GM18517 (cell line): ENCODE measurements around the gene SLC36A3.
"Not testable (repeated sequence)": the region's sequence is repeated elsewhere in the genome, so short reads cannot be mapped to it uniquely, and the experiment has no call there.

Experiments used
- ATAC-seq: cut with Tn5 transposase; IDR thresholded peaks from one replicate; pipeline ENCODE4 v1.9.1; 2021; ENCODE audit warnings: mild to moderate bottlenecking, moderate library complexity; ENCODE audit not compliant: unreplicated experiment

Gene SLC36A3

GRCh38 chr5:151262532-151262931, 41.0 kb downstream of the SLC36A3 start:
- ATAC-seq = no peak

- ATAC-seq = no peak
Measured at GRCh38 chr5:151259931-151260330, 43.6 kb downstream of the SLC36A3 start.

- ATAC-seq = no peak
Measured at GRCh38 chr5:151258816-151259215, 44.8 kb downstream of the SLC36A3 start.

GRCh38 chr5:151258201-151258611, 45.4 kb downstream of the SLC36A3 start:
- ATAC-seq = no peak

GRCh38 chr5:151257731-151258181, 45.8 kb downstream of the SLC36A3 start:
- ATAC-seq = peak; percentile 39

GRCh38 chr5:151255621-151256286, 47.8 kb downstream of the SLC36A3 start:
- peak; percentile 50 for ATAC-seq

GRCh38 chr5:151254990-151255389, 48.6 kb downstream of the SLC36A3 start:
- ATAC-seq = not testable (repeated sequence)

- no peak for ATAC-seq
Measured at GRCh38 chr5:151254556-151254955, 49.0 kb downstream of the SLC36A3 start.

GRCh38 chr5:151253605-151253950, 50.0 kb downstream of the SLC36A3 start:
- ATAC-seq = no peak

- peak; percentile 80 for ATAC-seq
Measured at GRCh38 chr5:151252762-151253604, 50.6 kb downstream of the SLC36A3 start, which contains the start of gene GM2A. GM2A (plus strand) TSS chr5:151253185; CDS start chr5:151253217, 32 bp downstream.

GRCh38 chr5:151251621-151252020, 51.9 kb downstream of the SLC36A3 start:
- ATAC-seq = no peak

- no peak for ATAC-seq
Measured at GRCh38 chr5:151251001-151251551, 52.5 kb downstream of the SLC36A3 start.

- ATAC-seq = no peak
Measured at GRCh38 chr5:151250346-151251000, 53.1 kb downstream of the SLC36A3 start.

GRCh38 chr5:151249281-151249680, 54.3 kb downstream of the SLC36A3 start:
- no peak for ATAC-seq

GRCh38 chr5:151248651-151249050, 54.9 kb downstream of the SLC36A3 start:
- ATAC-seq = no peak

GRCh38 chr5:151245680-151246219, 57.8 kb downstream of the SLC36A3 start:
- ATAC-seq = no peak

- ATAC-seq = no peak
Measured at GRCh38 chr5:151244206-151244605, 59.4 kb downstream of the SLC36A3 start.

GRCh38 chr5:151243564-151243963, 60.0 kb downstream of the SLC36A3 start:
- ATAC-seq = no peak

GRCh38 chr5:151243127-151243526, 60.4 kb downstream of the SLC36A3 start:
- ATAC-seq = no peak

- ATAC-seq = no peak
Measured at GRCh38 chr5:151240924-151241635, 62.5 kb downstream of the SLC36A3 start.
